NCI-H69 (cell line): ENCODE results near the gene NQO2.
"Not testable (repeated sequence)": the region's sequence is repeated elsewhere in the genome, so short reads cannot be mapped to it uniquely, and the experiment has no call there.

Experiments
- DNase-seq: peaks from one replicate; lab custom pipeline; 2025; lab: John Stamatoyannopoulos, UW

NQO2 gene

GRCh38 chr6:3037638-3038365 is 38.1 kb downstream of the NQO2 start:
- DNase-seq, result no peak

DNA sequence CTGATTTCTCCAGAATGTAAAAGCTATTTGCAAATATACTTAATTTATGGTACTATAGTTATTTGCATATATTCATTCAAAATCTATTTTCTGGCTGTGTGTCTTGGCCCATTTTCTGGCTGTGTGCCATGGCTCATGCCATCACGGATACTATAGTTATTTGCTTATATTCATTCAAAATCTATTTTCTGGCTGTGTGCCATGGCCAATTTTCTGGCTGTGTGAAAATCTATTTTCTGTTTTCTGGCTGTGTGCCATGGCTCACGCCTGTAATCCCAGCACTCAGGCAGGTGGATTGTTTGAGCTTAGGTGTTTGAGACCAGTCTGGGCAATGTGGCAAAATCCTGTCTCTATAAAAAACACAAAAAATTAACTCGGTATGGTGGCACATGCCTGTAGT is 39.7 kb downstream of the NQO2 start:
- DNase-seq, result peak; percentile 92

DNA sequence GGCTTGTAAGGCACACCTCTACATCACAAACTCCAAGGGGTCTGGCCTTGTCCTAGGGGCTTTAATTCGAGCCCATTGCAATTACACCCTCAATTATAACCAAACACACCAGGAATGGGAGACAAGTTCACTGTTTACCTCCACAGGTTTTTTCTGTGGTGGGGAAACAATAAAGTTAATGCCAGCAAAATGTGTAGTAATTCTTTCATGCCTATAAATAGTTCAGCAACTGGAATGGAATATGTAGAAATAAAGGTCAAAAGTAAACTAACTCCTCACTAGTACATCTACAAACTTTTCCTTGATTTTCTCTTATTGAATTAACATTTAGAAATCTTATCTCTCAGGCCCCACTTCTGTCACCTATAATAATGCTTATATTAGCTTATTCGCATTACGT is 41.5 kb downstream of the NQO2 start:
- no peak for DNase-seq

DNA sequence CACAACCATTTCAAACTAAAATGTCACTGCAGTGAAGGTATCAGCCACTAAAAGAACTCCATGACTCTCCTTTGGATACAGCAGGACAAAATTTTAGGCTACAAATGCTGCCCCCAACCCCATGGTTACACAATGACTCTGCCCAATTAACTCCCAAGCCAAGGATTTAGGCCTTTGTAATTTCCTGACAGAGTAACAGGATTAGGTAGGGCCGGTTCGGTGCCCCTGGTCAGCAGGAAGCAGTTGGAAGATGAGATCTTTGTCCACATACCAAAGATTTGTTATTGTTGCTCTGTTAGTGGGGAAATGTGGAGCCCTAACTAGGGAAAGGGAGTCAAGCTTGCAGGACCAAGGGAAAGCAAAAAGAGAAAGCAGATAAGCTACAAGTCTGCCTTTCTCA is 41.9 kb downstream of the NQO2 start:
- DNase-seq, result no peak

DNA sequence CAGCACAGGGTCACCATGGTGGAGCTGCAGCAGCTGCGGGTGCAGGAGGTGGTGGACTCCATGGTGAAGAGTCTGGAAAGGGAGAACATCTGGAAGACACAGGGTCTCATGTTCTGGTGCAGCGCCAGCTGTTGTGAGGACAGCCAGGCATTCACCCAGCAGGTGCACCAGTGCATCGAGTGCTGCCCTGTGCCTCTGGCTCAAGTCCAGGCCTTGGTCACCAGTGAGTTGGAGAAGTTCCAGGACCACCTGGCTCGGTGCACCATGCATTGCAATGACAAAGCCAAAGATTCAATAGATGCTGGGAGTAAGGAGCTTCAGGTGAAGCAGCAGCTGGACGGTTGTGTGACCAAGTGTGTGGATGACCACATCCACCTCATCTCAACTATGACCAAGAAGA is 45.7 kb downstream of the NQO2 start:
- DNase-seq, result peak; percentile 77

GRCh38 chr6:3045777-3046176 is 46.1 kb downstream of the NQO2 start:
- no peak for DNase-seq

DNA sequence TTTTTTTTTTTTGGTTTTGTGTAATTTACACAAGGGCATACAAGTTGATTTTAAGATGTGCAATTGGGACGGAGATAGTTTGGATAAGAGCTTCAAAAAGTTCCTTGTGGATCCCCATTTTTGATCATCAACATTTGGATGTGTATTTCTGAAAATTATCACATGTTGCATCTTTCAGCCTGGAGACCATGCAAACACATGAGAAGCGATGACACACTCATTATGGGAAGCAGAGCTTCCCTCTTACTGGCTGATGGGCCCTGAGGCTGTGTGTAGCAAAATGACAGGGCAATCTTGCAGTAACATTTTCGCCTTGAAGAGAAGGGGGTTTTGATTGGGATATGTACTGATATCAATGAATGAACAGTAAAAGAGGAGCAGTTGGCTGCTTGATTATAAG is 46.6 kb downstream of the NQO2 start:
- no peak for DNase-seq

- not testable (repeated sequence) for DNase-seq
Observed at GRCh38 chr6:3048009-3048408, 48.3 kb downstream of the NQO2 start.

- DNase-seq, result no peak
Observed at GRCh38 chr6:3052481-3053230, 53.0 kb downstream of the NQO2 start.

DNA sequence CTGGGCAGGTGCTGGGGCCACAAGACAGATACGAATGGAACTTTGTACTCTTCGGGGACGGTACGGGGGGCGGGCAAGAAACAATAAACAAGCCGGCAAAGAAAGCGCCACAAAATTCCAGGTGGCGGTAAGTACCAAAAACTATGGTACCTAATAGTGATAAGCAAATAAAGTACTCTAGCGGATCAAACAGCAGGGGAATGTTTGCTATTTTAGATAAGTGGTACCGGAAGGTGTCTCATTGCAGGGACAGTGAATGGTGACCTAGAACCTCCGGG is 53.5 kb downstream of the NQO2 start:
- DNase-seq, result peak; percentile 44

GRCh38 chr6:3054229-3055157 is 54.8 kb downstream of the NQO2 start:
- DNase-seq, result peak; percentile 83

DNA sequence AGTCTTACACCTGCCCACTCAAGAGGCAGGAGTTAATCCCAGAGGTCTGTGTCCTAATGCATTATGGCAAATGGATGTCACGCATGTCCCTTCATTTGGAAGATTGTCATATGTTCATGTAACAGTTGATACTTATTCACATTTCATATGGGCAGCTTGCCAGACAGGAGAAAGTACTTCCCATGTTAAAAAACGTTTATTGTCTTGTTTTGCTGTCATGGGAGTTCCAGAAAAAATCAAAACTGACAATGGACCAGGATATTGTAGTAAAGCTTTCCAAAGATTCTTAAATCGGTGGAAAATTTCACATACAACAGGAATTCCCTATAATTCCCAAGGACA is 55.4 kb downstream of the NQO2 start:
- DNase-seq, result peak; percentile 9

DNA sequence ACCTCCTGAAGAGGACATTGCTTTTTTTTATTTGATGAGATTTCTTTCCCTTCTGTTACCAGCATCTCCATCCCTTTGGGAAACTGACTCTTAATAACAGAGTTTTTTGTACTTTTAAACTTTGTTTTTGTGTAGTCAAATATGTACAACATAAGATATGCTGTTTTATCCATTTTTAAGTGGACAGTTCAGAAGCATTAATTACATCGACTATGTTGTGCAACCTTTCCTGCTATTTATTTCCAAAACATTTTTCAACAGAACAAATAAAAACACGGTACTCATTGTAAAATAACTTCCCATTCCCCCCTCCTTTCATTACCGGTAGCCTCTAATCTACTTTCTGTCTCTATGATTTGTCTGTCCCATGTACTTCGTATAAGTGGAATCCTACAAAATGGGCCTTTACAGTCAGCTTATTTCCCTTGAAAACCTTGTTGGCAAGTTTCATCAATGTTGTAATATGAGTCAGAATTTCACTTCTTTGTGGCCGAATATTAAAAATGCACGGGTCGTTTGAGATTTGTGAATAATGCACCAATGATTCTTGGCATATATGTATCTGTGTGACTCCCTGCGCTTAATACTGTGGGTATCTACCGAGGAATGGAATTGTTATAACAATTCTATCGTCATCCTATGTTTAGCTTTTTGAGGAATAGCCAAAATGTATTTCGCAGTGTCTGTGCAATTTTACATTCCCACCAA is 57.5 kb downstream of the NQO2 start:
- DNase-seq, result no peak

DNA sequence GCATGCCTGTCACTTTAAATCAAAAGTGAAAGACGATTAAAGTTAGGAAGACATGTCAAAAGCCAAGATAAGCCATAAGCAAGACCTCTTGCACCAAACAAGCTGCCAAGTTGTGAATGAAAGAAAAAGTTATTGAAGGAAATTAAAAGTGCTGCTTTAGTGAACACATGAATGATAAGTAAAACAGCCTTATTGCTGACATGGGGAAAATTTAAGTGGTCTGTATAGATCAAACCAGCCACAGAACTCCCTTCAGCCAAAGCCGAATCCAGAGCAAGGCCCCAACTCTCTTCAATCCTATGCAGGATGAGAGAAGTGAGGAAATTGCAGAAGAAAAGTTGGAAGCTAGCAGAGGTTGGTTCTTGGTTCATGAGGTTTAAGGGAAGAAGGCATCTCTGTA is 59.3 kb downstream of the NQO2 start:
- no peak for DNase-seq

- DNase-seq, result not testable (repeated sequence)
Observed at GRCh38 chr6:3060092-3060491, 60.4 kb downstream of the NQO2 start.

DNA sequence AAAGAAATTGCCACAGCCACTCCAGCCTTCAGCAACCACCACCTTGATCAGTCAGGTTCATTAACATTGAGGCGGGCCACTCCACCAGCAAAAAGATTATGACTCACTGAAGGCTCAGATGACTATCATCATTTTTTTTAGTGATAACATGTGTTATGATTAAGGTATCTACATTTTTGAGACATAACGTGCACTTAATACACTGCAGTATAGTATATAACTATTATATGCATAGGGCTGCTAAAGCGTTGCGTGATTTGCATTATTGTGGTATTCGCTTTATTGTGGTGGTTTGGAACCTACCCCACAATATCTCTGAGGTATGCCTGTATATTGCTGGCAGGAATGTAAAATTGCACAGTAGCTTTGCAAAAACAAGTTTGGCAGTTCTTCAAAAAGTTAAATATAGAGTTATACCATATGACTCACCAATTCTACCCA is 61.8 kb downstream of the NQO2 start:
- no peak for DNase-seq

- not testable (repeated sequence) for DNase-seq
Observed at GRCh38 chr6:3063340-3063732, 63.6 kb downstream of the NQO2 start.

DNA sequence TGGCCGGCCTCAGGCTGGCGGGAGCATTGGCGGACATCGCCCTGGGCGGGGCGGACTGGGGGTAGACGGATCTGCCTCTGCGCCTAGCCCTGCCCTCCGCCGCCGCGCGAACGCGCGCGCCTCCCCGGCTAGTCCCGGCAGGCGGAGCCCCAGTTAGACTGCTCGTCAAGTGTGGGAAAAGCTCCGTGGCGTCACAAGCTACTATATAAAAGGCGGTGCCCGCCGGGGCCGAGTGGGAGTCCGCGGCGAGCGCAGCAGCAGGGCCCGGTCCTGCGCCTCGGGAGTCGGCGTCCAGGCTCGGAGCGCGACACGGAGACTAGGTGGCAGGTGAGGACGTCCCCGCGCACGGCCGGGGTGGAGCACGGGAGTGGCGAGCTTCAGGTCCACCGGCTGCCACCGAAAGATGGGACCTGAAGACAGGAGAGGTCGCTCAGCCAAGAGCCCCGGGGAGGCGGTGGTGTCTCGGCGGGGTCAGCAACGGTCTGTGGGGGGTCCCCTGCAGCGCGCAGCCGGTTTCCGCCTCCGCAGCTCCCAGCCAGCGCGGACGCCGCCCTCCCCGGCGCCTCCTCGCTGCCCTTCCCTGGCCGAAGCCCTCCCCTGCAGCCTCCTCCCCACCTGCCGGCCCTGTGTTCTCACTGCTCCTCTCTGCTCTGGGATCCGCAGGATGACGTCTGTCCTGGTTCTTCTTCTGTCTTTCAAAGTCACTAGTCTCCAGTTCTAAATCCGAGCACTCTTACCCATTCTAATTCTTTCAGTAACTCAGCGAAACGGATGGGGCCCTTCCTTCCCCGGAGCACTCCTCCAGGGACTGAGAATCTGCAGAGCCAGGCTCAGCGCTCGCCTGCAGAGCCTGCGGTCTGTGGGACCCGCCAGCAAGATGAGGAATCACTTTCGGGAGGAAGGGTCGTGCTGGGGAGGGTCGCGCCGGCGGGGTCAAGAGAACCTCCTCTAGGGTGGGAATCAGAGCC is 64.3 kb downstream of the NQO2 start:
- peak; percentile 94 for DNase-seq

DNA sequence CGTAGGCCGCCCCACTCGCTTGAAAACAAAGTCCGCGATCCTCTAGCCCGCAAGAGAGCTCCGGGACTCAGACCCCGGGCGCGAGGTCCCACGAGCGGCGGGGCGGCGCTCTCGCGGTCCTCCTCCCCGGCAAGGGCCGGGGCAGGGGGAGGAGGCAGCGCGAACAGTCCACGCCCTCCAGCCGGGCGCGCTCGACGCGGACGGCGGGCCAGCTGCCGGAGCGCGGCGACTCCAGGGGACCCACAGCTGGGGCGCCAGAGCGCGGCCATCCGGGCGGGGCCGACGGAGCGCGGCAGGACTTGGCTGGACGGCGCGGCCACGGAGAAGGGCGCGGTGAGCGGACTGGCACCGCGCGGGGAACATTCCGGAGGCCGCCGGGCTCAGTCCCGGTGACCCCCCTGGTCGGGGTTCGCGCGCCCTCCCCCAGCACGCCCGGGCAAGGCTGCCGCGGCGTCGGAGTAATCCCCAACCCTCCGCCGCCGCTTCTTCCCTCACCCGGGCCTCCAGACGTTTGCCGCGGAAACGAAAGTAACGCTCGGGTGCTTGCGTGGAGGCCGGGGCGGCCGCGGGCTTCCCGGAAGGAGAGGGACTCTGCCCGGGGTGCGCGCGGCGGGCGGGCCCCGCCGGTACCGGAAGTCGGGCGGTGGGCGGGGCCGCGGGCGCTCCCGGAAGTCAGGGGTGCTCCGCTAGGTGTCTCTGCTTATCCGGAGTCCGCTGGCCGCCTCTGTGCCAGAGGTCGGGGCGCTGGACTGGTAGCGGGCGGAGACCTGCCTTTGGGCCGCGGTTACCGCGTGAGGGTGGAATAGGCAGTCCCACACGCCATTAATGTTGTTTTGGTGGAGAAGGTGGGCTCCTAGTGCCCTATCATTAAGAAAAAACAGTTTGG is 68.9 kb downstream of the NQO2 start, which contains the start of gene RIPK1:
RIPK1 (plus strand) TSS at position 166 of the 886 bp plus-strand sequence. CDS start 8,330 bp downstream, outside the sequence.
- DNase-seq, result peak; percentile 96
